Stimulated activated CD8-positive, alpha-beta memory T cell treated with anti-CD3 and anti-CD28 coated beads, Interleukin-7, amount 100 ng/mL, for 1 hour (primary cell): ENCODE measurements around the gene CACNA1A.
"Not testable (repeated sequence)": the region's sequence is repeated elsewhere in the genome, so short reads cannot be mapped to it uniquely, and the experiment has no call there.

Source experiments
- DNase-seq, 2 donors: peaks; one replicate each; pipeline ENCODE4 v3.0.0-alpha.2; 2020; ENCODE audit warnings: low read depth in 2 of 2

The CACNA1A gene

DNA sequence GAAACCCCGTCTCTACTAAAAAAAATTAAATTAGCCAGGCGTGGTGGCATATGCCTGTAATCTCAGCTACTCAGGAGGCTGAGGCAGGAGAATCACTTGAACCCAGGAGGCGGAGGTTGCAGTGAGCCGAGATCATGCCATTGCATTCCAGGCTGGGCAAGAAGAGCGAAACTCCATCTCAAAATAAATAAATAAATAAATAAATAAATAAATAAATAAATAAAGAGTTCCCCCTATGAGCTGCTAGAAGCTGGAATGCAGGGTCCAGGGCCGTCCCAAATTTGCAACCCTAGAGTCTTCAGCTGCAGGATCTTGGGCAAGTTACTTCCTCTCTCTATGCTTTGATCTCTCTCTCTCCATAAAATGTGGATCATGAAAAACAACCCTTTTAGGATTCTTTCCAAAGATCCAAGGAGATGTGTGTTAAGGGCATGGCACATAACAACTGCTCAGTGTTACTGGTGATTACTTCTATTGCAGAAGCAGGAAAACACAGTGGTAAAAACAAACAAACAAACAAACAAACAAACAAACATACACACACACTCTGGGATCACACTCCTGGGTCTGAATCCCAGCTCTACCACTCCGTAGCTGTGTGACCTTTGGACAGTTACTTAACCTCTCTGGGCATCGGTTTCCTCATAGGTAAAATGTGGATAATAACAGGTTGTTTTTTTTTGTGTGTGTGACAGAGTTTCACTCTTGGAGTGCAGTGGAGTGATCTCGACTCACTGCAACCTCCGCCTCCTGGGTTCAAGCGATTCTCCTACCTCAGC is 78.8 kb downstream of the CACNA1A start:
- DNase-seq: no peak

DNA sequence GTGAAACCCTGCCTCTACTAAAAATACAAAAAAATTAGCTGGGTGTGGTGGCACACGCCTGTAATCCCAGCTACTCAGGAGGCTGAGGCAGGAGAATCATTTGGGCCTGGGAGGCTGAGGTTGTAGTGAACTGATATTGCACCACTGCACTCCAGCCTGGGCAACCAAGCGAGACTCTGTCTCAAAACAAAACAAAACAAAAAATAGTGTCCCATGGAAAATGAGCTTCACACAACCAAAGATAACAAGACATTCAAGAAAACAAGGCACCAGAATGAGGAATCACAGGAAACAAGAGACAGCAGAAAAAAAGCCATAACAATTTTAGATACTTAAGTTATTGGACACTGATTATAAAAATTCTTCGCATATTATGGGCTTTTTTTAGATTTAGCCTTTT is 80.4 kb downstream of the CACNA1A start:
- not testable (repeated sequence) for DNase-seq

DNA sequence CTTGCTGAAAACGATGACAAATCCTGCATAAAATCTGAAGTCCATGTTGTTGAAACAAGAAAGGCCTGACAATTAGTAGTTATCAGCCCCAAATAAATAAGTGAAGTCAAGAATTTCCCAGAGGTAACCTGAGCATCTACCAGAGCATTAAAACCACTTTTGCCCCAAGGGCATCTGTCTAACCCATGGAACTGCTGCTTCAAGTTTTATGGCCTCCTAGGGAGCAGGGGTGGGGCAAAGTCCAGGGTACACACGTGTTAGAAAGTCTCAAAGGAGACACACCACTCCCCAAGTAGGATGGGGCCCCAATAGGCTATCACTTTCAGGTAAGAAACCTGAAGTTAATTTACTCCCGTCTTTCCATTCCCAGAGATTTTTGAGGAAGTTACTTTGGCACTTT is 81.1 kb downstream of the CACNA1A start:
- DNase-seq: no peak

DNA sequence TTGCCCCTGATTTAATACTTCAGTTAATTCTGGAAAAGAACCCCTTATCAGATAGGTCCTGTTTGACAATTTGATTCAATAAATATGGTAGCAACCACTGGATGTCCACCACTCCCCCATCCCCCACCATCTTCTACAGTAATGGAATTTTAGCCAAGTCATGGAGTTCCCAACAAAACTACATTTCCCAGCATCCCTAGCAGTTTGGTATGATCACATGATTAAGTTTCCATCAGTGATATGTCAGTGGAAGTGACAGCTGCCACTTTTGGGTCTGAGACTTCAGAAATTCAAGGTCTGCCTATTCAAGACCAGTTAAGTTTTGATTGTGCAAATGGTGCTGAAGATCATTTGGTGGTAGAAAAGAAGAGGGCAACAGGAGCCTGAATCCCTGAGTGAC is 85.5 kb downstream of the CACNA1A start:
- no peak for DNase-seq

DNA sequence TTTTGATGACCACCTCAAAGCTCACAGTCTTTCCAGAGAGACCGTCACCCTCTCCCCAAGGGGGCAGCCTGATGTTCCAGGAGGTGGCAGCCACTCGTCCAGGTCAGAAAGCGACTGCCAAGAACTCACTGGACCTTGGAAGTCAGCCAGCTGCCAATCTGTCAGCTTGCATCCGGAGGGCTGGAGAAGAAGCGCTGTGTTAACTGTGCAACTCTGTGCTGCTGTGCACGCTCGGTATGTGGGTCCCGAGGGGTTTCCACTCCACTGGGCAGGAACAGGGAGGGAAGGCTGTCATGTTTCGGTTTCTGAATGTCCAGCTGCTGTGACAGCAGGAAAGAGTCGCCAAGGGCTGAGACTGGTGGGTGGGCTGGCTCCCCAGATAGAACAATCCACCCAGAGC is 89.2 kb downstream of the CACNA1A start:
- no peak for DNase-seq

DNA sequence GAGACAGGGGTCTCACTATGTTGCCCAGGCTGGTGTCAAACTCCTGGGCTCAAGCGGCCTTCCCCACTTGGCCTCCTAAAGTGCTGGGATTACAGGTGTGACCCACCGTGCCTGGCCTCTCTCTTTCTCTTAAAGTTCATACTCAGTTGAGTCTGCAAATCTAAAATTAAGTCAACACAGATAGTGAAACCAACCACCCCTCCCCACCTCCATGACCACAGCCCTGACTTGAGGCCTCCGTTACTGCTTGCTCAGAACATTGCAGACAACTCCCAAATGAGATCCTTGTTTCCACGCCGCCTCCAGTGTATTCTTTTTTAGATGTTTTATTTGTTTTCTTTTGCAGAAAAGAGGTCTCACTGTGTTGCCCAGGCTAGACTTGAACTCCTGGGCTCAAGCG is 94.4 kb downstream of the CACNA1A start:
- DNase-seq: no peak

DNA sequence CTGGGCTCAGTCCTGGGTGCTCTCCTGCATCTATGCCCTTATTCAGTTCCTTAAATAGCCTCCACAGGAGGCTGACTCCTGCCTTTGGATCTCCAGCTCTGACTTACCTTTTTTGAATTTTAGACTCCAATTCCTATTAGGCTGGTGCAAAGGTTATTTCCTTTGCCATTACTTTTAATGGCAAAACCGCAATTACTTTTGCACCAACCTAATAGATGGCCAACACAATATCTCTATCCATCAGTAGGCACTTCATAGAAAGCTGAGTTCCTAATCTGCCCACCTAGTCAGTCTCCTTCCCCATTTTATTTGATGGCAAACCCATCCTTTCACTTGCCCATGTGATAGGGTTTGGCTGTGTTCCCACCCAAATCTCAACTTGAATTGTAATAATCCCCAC is 95.3 kb downstream of the CACNA1A start:
- no peak for DNase-seq

DNA sequence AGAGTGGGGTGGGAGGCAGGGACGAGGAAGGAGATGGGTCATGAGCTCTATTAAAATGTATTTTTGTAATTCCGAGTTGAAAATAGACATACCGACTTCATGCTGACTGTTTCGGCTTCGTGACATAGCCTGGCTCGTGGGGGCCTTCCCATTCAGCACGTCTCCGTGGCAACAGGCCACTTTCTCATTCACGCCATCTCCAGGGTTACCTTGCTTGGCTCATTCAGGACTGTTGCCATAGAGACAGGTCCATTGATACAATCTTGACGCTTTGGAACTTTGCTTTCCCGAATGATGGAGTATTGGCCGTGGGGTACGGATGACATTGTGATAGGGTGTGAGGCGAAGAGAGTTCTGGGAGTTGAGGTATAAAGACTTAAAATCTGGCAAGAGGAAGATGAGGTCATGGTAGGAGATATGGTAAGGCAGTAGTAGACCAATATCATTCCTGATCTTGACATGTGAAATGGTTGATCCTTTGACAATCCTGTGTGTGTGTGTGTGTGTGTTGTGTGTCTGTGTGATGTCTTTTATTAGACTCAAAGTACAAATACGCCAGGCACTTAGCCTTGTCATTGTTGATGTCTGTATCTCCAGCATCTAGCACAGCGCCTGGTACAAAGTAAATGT is 97.3 kb downstream of the CACNA1A start:
- no peak for DNase-seq

DNA sequence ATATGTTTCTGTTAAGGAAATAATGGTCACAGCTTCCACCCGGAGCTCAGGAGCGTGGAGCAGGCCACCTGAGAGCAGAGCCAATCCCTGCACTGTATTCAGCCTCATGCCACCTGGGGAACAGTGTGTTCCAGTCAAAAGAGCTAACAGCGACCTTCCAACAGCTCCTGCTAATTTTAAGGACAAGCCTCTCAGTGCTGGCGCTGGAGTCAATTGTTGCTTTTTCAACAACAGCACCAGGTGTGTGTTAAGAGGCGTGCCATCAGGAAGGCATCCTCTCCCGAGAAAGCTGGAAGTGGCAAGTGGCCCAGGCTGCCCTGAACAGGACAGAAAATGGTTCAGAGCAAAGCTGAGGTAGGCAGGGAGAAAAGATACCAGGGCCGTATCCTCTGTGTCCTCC is 102.0 kb downstream of the CACNA1A start:
- DNase-seq: no peak

DNA sequence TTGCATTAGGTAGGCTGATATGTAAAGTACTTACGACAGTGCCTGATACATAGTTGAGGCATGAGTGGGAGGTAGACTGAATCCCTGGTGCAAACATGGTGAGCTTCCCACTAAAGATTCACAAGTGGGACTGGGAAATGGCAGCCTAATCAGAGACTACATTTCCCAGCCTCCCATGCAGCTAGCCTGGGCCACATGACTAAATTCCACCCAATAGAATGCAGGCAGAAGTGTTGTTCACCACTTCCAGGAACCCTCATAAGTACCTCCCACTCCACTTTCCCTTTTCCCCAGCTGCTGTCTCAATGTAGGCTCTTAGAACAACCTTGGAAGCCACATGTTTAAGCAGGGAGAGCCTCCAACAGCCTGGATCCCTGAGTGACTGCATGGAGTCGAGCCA is 104.9 kb downstream of the CACNA1A start:
- DNase-seq: no peak

DNA sequence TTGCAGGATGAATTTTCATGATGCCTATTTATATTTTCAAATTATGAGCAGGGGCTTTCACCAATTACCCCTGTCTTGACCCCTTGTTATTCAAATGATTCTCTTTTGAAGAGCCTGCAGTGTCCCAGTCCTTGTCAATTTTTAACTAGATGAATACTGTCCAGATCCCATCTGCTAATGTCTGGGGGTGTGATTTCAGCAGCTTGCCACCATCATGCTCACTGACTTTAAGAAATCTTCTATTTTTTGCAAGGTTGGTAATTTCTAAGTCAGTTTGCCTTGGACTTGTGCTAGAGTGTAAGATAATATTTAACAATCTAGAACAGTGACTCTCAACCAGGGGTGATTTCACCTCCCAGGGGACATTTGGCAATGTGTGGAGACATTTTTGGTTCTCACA is 106.0 kb downstream of the CACNA1A start:
- DNase-seq: no peak

DNA sequence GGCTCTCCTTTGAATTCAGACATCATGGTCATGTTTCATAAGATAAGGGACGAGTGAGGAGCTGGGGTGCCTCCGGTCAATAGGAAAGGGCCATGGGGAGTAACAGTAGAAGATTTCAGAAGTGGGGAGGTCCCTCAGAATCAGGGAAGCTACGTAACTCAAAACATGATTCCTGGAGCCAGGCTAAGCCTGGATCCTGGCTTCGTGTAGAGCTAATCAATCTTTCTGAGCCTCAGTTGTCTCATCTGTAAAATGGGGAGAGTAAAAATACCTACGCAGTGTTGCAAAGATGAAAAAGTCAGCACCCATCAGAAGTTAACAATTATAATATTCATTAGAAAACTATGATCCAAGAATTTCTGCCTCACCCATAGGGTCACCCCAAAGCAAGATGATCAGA is 106.5 kb downstream of the CACNA1A start:
- no peak for DNase-seq

DNA sequence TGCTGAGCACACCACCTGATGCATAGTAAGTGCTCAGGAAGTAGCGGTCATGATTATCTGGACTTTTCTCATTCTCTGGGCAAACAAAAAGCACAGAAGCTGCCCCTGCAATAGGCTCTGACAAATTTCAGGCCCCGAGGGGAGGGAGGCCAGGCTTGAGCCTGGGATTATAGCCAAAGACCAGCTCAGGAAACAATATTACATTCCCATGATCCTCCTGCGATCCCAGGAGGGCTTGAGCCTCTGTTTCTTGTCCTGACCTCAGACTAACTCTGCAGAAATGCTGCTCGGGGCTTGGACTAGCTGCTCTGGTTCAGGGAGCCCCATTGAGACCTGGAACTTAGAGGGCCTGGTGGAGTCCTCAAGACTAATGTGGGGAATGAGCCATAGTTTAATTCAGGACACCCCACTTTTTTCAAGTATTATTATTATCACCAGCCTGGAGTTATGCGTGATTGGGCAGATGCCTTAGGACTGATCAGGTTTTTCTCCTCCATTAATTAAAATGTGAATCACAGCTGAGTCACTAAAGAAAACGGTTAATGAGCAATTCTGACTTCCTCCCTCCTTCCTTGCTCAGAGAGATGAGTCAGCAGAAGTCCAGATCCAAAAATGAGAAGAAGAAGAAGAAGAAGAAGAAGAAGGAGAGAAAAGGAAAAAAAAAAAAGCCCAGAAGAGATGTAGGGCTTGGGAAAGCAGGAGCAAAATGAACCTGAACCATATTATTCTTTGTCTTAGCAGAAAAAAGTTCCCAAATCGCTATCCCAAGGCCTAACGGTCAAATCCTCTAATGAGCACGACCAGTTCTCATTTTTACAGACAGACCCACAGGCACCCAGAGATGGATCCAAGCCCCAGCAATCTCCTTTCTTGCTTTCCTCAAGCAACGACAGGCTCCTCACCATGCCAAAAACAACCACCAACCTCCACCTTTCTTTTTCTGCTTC is 107.2 kb downstream of the CACNA1A start:
- no peak for DNase-seq

DNA sequence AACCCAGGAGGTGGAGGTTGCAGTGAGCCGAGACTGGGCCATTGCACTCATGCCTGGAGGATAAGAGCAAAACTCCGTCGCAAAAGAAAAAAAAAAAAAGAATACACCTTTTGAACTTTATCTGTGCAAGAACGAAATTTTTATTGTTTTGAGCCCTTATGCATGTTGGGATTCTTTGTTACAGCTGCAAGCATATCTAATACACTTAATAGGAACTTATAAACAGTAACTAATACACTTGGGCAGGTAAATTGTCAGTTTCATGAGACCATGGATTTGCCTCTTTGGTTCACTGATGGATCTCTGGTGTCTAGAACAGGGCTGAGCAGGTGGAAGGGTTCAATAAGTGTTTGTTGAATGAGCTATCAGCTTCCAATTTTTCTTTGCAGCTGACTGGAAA is 108.1 kb downstream of the CACNA1A start:
- no peak for DNase-seq

DNA sequence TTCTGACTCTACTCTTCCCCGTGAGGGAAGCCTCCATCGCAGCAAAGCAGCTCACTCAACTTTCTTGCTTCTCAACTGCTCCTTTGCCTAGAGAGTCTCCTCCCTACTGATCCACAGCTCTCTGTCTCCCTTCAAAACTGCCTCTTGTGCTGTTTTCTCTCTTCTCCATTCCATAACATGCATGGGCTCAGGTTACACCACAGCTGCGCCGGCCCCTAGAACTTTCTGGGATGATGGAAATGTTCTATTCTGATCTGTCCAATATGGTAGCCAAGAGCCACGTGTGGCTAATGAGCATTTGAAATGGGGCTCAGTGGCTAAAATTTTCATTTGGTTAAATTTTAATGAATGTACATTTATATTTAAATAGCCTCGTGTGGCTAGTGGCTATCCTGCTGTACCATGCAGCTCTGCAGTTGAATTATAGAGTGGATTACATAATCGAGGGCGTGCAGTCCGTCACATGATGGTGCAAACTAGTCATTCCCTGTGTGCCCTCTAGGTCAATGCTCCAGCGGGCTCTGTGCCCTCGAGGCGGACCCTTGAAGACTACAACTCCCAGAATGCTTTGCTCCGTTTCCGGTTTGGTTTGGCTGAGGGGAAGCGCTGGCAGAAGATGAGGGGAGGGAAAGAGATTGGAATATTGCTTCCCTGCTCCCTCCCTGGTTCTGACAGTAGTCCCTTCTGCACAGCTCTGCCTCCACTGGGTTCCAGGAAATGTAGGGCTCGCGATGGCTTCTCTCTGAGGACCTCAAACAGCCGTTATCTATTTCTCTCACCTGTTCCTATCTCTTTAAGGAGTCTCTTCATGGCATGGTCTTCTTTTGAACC is 109.8 kb downstream of the CACNA1A start:
- DNase-seq: no peak

DNA sequence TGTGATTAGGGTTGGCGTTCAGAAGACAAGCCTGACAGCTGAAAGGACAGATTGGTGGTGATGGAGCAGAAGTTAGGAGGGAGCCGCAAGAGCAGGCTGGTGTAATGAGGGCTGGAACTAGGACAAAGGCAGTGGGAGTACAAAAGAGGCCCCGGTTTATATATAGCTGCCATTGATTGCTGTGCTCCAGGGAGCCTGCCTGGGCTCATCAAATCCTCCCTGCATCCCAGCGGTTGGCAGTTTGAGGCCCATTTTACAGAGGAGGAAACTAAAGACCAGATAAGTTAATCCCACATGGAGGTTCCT is 123.7 kb downstream of the CACNA1A start:
- DNase-seq: no peak

DNA sequence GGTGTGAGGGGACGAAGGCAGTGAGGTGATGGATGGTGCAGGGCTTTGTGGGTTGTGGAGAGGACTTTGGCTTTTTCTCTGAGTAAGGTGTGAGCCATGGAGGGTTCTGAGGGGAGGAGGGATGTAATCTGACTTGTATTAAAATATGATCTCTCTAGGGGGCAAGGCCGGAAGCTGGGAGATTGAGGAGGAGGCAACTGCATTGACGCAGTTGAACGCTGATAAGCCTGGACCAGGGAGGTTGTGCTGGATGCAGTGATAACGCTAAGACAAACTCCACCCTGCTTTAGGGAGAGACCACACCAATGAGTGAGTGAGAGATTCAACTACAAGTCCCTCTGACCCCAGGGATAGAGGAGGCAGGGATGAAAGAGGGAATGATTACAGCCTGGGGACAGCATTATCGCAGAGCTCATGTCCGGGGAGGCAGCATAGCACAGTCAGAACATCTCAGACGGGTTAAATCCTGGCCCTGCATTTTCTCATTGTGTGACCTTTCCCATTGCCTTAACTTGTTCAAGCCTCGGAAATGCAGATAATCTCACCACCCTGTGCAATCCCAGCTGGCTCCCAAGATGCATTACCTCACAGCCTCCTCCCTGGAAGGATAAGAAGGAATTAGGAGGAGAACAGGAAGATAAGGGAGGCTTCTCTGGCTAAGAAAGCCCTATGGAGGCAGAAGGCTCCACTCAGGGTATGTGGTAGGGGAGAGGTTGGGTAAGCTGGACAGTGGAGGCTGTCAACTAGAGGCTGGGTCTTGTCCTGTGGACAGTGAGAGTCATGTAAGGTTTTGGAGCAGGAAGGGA is 124.2 kb downstream of the CACNA1A start:
- DNase-seq: no peak

DNA sequence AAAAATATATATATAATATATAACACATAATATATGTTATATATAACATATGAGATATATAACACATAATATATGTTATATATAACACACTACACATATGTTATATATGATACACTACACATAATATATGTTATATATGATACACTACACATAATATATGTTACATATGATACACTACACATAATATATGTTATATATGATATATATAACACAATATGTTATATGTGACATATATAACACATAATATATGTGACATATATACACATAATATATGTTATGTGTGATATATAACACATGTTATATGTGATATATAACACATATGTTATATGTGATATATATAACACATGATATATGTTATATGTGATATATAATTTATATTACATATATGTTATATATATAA is 129.7 kb downstream of the CACNA1A start:
- no peak for DNase-seq

DNA sequence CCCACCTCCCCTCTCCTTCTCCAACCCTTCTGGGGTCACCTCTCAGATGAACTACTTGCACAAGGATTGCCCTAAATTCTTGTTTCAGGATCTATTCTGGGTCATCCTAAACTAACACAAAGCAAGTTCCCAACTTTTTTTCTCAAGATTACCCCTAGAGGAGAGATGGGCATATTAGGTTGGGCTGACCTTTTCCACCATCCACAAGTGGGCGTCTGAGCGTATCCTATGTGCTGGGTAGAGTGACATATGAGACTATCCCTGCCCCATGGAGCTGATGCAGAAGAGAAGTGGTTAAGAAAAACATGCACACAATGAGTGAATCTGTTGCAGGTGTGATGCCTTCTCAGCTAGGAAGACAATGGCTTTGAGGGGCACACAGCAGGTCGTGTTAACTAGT is 132.7 kb downstream of the CACNA1A start:
- DNase-seq: no peak

DNA sequence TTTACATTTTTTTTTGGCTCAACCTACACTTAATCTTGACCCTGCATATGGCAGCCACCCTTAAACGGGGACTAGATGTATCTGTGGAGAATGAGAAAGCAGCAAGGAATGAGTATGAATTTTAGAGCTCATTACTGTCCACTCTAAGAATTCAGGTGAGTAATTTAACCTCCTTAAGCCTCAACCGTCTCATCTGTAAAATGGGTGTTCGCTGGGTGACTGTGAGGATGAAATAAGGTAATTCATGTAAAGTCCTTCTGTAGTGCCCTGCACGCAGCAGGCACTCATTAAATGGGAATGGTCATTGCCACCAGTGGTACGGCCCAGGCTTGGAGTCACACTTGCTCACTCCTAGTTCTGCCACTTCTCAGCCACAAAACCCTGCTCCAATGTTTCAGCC is 135.3 kb downstream of the CACNA1A start:
- DNase-seq: no peak

DNA sequence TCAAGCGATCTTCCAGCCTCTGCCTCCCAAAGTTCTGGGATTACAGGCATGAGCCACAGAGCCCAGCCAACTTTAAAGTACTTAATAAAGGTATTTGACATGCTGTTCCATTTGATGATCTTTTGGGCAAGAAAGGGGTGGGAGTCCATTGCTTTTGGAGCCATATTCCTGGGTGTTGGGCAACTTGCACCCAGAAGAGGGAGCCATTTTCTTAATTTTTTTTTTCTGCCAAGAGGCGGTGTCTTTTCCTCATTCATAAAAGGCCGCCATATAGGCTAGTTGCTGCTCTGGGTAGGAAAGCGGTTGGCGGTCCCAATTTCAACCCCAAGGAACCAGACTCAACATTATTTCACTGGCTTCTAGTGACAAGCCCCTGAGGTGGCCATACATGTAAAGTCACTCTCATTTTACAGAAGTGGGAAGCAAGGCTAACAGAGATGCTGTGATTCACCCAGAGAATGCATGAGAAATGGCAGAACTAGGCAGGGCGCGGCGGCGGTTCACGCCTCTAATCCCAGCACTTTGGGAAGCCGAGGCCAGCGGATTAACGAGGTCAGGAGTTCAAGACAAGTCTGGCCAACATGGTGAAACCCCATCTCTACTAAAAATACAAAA is 139.6 kb downstream of the CACNA1A start:
- DNase-seq: no peak
